ENCODE results near the gene LRTM2.

LRTM2 gene

GRCh38 chr12:1826867-1827705 lies 6.7 kb downstream of the LRTM2 start:
- Histone ChIP-seq H3K27me3 (peaks cover 63% of the 10 kb centered on the region), H3K9me3 (no peaks in the 10 kb centered on the region), H3K27ac (no peak overlapping the region), H3K36me3 (no peaks in the 10 kb centered on the region), H3K4me3 (ENCODE audit: low read depth in 1 of 2, low read length in 1 of 2) (no peak overlapping the region), H3K4me1 (ENCODE audit: control insufficient read depth in 1 of 2, insufficient read depth in 1 of 2, low read depth in 1 of 2, low read length in 1 of 2) (no peaks in the 10 kb centered on the region)
- TF ChIP-seq, protein P1, sequence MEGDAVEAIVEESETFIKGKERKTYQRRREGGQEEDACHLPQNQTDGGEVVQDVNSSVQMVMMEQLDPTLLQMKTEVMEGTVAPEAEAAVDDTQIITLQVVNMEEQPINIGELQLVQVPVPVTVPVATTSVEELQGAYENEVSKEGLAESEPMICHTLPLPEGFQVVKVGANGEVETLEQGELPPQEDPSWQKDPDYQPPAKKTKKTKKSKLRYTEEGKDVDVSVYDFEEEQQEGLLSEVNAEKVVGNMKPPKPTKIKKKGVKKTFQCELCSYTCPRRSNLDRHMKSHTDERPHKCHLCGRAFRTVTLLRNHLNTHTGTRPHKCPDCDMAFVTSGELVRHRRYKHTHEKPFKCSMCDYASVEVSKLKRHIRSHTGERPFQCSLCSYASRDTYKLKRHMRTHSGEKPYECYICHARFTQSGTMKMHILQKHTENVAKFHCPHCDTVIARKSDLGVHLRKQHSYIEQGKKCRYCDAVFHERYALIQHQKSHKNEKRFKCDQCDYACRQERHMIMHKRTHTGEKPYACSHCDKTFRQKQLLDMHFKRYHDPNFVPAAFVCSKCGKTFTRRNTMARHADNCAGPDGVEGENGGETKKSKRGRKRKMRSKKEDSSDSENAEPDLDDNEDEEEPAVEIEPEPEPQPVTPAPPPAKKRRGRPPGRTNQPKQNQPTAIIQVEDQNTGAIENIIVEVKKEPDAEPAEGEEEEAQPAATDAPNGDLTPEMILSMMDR (IDR thresholded peaks at IDR 0.05) = no peak

GRCh38 chr12:1827826-1828805 lies 7.8 kb downstream of the LRTM2 start:
- TF ChIP-seq, protein P1 (IDR thresholded peaks at IDR 0.05) = no peak
- Histone ChIP-seq H3K4me1 (ENCODE audit: control insufficient read depth in 1 of 2, insufficient read depth in 1 of 2, low read depth in 1 of 2, low read length in 1 of 2) (no peaks in the 10 kb centered on the region), H3K36me3 (no peaks in the 10 kb centered on the region), H3K4me3 (ENCODE audit: low read depth in 1 of 2, low read length in 1 of 2) (no peak overlapping the region), H3K27ac (no peak overlapping the region), H3K27me3 (peaks cover 63% of the 10 kb centered on the region), H3K9me3 (no peaks in the 10 kb centered on the region)

DNA sequence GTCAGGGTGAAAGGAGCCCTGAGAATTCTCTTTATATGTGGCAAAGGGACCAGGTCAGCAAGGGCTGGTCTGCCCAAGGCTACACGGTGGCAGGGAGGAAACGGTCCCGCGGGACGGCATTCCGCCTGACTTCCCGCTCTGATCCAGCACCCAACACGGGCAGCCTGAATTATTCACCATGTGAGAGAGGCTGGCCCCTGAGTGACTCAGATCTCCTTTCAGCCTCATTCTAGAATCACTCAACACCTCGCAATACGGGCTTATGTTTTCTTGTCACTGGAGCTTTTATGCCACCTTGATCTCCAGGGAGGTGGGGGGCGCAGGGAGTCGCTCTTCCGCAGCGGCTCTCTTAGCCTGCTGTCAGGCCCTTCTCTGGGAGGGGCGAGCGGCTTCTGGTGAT lies 8.5 kb downstream of the LRTM2 start:
- Histone ChIP-seq H3K27ac (no peak overlapping the region), H3K4me3 (ENCODE audit: low read depth in 1 of 2, low read length in 1 of 2) (no peak overlapping the region), H3K27me3 (peaks cover 67% of the 10 kb centered on the region), H3K9me3 (no peaks in the 10 kb centered on the region), H3K36me3 (no peaks in the 10 kb centered on the region), H3K4me1 (ENCODE audit: control insufficient read depth in 1 of 2, insufficient read depth in 1 of 2, low read depth in 1 of 2, low read length in 1 of 2) (no peaks in the 10 kb centered on the region)
- TF ChIP-seq, protein P1 (IDR thresholded peaks at IDR 0.05) = no peak

DNA sequence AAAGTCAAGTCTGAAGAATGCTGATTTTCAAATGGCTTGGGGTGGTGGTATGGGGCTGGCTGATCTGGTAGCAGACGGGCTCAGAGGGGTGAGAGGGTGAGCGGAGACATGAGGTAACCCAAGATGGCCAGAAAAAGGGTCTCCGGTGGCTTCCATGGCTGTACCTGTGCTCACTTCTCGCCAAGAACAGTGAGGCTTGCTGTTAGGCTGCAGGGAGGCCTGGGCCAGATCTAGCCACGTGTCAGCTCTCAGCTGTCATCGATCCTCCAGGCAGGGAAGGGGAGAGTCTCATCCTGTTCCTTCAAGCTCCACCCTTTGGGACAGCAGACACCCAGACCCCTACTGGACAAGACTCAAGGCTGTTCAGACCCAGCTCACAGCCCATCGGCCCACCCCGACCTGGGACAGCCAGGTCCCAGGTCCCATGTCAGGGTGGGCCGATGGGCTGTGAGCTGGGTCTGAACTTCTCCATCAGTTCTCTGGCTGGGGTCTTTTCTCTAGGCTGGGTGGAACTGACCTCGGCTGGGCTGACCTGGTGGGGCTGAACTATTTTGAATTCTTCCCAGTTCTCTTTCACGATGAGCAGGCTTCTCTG lies 9.0 kb downstream of the LRTM2 start:
- TF ChIP-seq, protein P1 (IDR thresholded peaks at IDR 0.05) = no peak
- no peak overlapping the region for H3K27ac ChIP-seq
- H3K27me3 ChIP-seq = peaks cover 66% of the 10 kb centered on the region
- no peak overlapping the region for H3K4me3 ChIP-seq (ENCODE audit: low read depth in 1 of 2, low read length in 1 of 2)
- H3K36me3 ChIP-seq = no peaks in the 10 kb centered on the region
- H3K9me3 ChIP-seq = no peaks in the 10 kb centered on the region
- no peaks in the 10 kb centered on the region for H3K4me1 ChIP-seq (ENCODE audit: control insufficient read depth in 1 of 2, insufficient read depth in 1 of 2, low read depth in 1 of 2, low read length in 1 of 2)

DNA sequence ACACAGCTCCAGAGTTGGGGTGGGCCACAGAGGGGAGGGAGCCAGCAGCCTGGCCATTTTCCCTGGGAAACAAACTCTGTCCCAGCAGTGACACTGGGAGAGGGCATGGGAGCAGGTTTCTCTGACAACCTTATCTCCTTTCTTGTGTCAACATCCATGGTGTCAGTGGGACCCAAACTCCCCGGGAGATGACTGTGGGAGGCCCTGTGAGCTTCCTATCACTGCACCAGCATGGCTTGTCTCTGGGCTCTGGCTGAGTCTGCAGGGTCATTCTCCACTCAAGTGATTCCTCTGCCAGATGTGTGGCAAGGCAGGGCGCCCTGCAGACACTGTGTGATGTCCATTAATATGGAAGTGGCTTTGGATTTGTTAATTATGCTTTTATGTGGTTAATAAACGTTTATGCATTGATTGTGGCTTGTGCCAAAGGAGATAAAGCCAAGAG lies 10.1 kb downstream of the LRTM2 start:
- H3K4me1 ChIP-seq (ENCODE audit: control insufficient read depth in 1 of 2, insufficient read depth in 1 of 2, low read depth in 1 of 2, low read length in 1 of 2) = no peaks in the 10 kb centered on the region
- H3K27ac ChIP-seq = no peak overlapping the region
- H3K36me3 ChIP-seq = no peaks in the 10 kb centered on the region
- TF ChIP-seq, protein P1 (IDR thresholded peaks at IDR 0.05) = no peak
- H3K4me3 ChIP-seq (ENCODE audit: low read depth in 1 of 2, low read length in 1 of 2) = no peak overlapping the region
- no peaks in the 10 kb centered on the region for H3K9me3 ChIP-seq
- peaks cover 58% of the 10 kb centered on the region for H3K27me3 ChIP-seq
